ENCODE results near the gene HCRTR1. TPM values are rescaled to one million over a fixed set of nuclear protein-coding genes. Genes with fewer than 3 reads are reported as not detected.

HCRTR1 gene
- total RNA-seq, 4 donors from 2014 or later, result 0.45 to 1.8 (median 1.7) TPM; not detected in 1

DNA sequence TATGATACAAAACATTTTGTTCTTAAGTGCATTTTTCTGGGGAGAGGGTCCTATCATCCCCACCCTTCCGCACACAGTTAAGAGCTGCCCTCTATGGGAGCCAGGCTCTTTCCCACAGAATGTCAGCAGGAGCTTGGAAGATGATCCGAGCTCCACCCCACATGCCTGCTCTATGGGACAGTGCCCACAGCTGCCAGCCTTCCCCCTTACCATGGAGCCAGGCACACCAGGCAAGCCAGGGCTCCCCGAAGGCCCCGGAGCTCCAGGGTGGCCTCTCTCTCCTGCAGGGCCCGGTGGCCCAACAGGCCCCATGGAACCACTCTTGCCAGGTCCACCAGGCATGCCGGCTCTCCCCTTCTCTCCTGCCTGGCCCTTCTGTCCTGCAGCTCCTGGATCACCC is 37.6 kb downstream of the HCRTR1 start:
- no peaks in the 10 kb centered on the region for H3K27me3 ChIP-seq
- whole genome bisulfite sequencing, result 89% methylated on average over 6 of the region's 6 CpGs
- H3K27ac ChIP-seq (replicated peaks in 1 of 4), result no peak overlapping the region
- H3K36me3 ChIP-seq, result peaks cover 7 to 82% (median 34%) of the 10 kb centered on the region in 4 donors
- no peaks in the 10 kb centered on the region for H3K9me3 ChIP-seq
- intact Hi-C loops (cut with DNase I), result no loop called here
- peaks cover 6 to 18% (median 15%) of the 10 kb centered on the region in 4 donors for H3K4me1 ChIP-seq
- no peak for TF ChIP-seq POLR2A (IDR thresholded peaks at IDR 0.05; ENCODE audit: low read depth)
- DNase-seq (ENCODE audit: extremely low spot score), result no peak
- H3K4me3 ChIP-seq, result no peak overlapping the region

DNA sequence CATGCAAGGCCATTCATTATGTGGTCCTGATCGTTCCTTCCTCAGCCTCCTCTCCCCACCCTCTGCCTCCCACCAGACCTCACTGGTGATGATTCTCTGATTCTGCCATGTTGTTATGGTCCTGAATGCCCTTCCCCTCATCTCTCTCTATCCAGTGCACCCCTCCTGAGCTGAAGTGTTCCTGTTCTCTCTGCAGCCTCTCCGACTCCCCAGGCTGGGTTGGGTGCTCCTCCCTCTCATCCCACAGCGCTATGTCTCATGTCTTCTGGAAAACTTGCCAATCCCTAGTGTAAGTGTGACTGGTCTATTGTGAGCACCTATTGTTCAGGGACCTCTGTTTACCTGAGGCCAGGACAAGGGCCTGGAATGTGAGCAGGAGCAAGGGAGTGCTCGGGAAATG is 38.3 kb downstream of the HCRTR1 start:
- no peak overlapping the region for H3K4me3 ChIP-seq
- TF ChIP-seq POLR2AphosphoS5 (IDR thresholded peaks at IDR 0.05), result no peak
- TF ChIP-seq, protein P1, sequence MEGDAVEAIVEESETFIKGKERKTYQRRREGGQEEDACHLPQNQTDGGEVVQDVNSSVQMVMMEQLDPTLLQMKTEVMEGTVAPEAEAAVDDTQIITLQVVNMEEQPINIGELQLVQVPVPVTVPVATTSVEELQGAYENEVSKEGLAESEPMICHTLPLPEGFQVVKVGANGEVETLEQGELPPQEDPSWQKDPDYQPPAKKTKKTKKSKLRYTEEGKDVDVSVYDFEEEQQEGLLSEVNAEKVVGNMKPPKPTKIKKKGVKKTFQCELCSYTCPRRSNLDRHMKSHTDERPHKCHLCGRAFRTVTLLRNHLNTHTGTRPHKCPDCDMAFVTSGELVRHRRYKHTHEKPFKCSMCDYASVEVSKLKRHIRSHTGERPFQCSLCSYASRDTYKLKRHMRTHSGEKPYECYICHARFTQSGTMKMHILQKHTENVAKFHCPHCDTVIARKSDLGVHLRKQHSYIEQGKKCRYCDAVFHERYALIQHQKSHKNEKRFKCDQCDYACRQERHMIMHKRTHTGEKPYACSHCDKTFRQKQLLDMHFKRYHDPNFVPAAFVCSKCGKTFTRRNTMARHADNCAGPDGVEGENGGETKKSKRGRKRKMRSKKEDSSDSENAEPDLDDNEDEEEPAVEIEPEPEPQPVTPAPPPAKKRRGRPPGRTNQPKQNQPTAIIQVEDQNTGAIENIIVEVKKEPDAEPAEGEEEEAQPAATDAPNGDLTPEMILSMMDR (IDR thresholded peaks at IDR 0.05), result no peak
- no peak for TF ChIP-seq POLR2A (IDR thresholded peaks at IDR 0.05; ENCODE audit: low read depth)
- TF ChIP-seq EP300 (IDR thresholded peaks at IDR 0.05), result no peak
- no peaks in the 10 kb centered on the region for H3K27me3 ChIP-seq
- H3K9me3 ChIP-seq, result no peaks in the 10 kb centered on the region
- intact Hi-C loops (cut with DNase I), result no loop called here
- H3K27ac ChIP-seq (replicated peaks in 1 of 4), result no peak overlapping the region
- WGBS, result 97% methylated on average over 4 of the region's 4 CpGs
- peaks cover 7 to 88% (median 36%) of the 10 kb centered on the region in 4 donors for H3K36me3 ChIP-seq
- no peak for DNase-seq (ENCODE audit: extremely low spot score)
- peaks cover 3 to 11% (median 10%) of the 10 kb centered on the region in 4 donors for H3K4me1 ChIP-seq

GRCh38 chr1:31657020-31657804 is 39.7 kb downstream of the HCRTR1 start:
- Histone ChIP-seq H3K27me3 (no peaks in the 10 kb centered on the region), H3K9me3 (no peaks in the 10 kb centered on the region), H3K36me3 (peaks cover 7 to 98% (median 39%) of the 10 kb centered on the region in 4 donors), H3K27ac (replicated peaks in 1 of 4) (no peak overlapping the region), H3K4me3 (no peak overlapping the region), H3K4me1 (no peaks in the 10 kb centered on the region)
- TF ChIP-seq, protein P1 (IDR thresholded peaks at IDR 0.05), result no peak
- TF ChIP-seq POLR2AphosphoS5 (IDR thresholded peaks at IDR 0.05), result no peak
- TF ChIP-seq EP300 (IDR thresholded peaks at IDR 0.05), result no peak
- intact Hi-C loops (cut with DNase I), result no loop called here
- DNase-seq (ENCODE audit: extremely low spot score), result no peak
- WGBS, result 63% methylated on average over 8 of the region's 14 CpGs

GRCh38 chr1:31657972-31658510 is 40.6 kb downstream of the HCRTR1 start:
- intact Hi-C loops (cut with DNase I), result no loop called here
- WGBS, result 92% methylated on average over 12 of the region's 12 CpGs
- DNase-seq (ENCODE audit: extremely low spot score), result no peak
- Histone ChIP-seq H3K27me3 (no peaks in the 10 kb centered on the region), H3K4me3 (no peak overlapping the region), H3K36me3 (peaks cover 7 to 91% (median 36%) of the 10 kb centered on the region in 4 donors), H3K9me3 (no peaks in the 10 kb centered on the region), H3K4me1 (no peaks in the 10 kb centered on the region), H3K27ac (replicated peaks in 1 of 4) (no peak overlapping the region)
- TF ChIP-seq EP300 (IDR thresholded peaks at IDR 0.05), result no peak
- TF ChIP-seq, protein P1 (IDR thresholded peaks at IDR 0.05), result no peak
- TF ChIP-seq POLR2AphosphoS5 (IDR thresholded peaks at IDR 0.05), result no peak
- TF ChIP-seq POLR2A (IDR thresholded peaks at IDR 0.05; ENCODE audit: low read depth), result no peak

DNA sequence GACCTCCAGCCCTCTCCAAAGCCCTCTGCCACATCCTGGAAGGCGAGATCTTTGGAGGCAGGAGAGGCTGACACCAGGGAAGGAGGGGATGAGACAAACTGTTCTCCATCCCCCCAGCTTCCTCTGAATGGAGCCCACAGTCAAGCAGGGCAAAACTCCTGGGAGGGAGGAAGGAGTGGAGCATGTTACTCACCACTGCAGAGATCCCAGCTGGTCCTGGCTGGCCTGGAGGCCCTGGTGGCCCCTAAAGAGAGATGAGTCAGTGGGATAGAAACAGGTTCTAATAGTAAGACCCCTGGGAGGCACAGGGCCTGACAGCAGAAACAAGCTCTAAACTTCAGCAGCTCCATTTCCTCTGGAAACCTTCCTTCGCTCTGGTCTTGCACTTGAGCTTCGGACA is 41.2 kb downstream of the HCRTR1 start:
- TF ChIP-seq POLR2A (IDR thresholded peaks at IDR 0.05; ENCODE audit: low read depth) (no peak), POLR2AphosphoS5 (IDR thresholded peaks at IDR 0.05) (no peak), EP300 (IDR thresholded peaks at IDR 0.05) (no peak)
- TF ChIP-seq, protein P1 (IDR thresholded peaks at IDR 0.05), result no peak
- WGBS, result 85% methylated on average over 3 of the region's 3 CpGs
- Histone ChIP-seq H3K36me3 (peaks cover 7 to 85% (median 33%) of the 10 kb centered on the region in 4 donors), H3K9me3 (no peaks in the 10 kb centered on the region), H3K27ac (replicated peaks in 1 of 4) (no peak overlapping the region), H3K4me3 (no peak overlapping the region), H3K27me3 (no peaks in the 10 kb centered on the region), H3K4me1 (peaks cover 0 to 2% (median under 1%) of the 10 kb centered on the region in 4 donors)
- intact Hi-C loops (cut with DNase I), result no loop called here
- DNase-seq (ENCODE audit: extremely low spot score), result no peak
